Measurements from ENCODE around the gene ZNF784. TPM values are rescaled to one million over a fixed set of nuclear protein-coding genes. Genes with fewer than 3 reads are reported as not detected.

Gene ZNF784
- total and polyA plus RNA-seq, 2 of the 4 experiments (the other 2 are of a cell fraction), result 2.5 to 3.7 TPM

- no peak overlapping the region for H2BK15ac ChIP-seq (ENCODE audit: low read depth, low read length)
- H3K9me3 ChIP-seq (ENCODE audit: control insufficient read depth, insufficient read depth, low read length), result no peaks in the 10 kb centered on the region
- no peak overlapping the region for H3K27ac ChIP-seq (ENCODE audit: insufficient read depth, low read length)
- H2AK9ac ChIP-seq (replicated peaks; ENCODE audit: low read depth, low read length, poor library complexity), result no peak overlapping the region
- no peaks in the 10 kb centered on the region for H3K9me1 ChIP-seq (ENCODE audit: insufficient read depth, low read length)
- H3K14ac ChIP-seq (replicated peaks; ENCODE audit: low read depth, low read length), result no peak overlapping the region
- H4K20me1 ChIP-seq (ENCODE audit: insufficient read depth, low read length), result peaks cover 89% of the 10 kb centered on the region
- H3K4ac ChIP-seq (ENCODE audit: low read depth, low read length), result no peak overlapping the region
- no peak overlapping the region for H4K91ac ChIP-seq (ENCODE audit: insufficient read depth, low read depth, low read length)
- no peaks in the 10 kb centered on the region for H3K4me1 ChIP-seq (ENCODE audit: control insufficient read depth, insufficient read depth, low read length)
- intact Hi-C loops (cut with micrococcal nuclease) (no loop called here), dilution Hi-C loops (cut with HindIII; ENCODE audit: low sequenced_read_pairs, unreplicated experiment) (no loop called here), in situ Hi-C loops (cut with MboI; ENCODE audit: low sequenced_read_pairs) (loop anchor here (25.0 kb wide), 2 partner anchors 1205 to 1530 kb away; partner anchors contain the start of genes CDC42EP5, CNOT3 and LENG9)
- peaks cover 31 to 68% of the 10 kb centered on the region in 2 experiments for H3K79me1 ChIP-seq (ENCODE audit: low read depth in 1 of 2, low read length in 2 of 2)
- ATAC-seq (ENCODE audit: low read depth) (no peak), DNase-seq (no peak)
- no peak overlapping the region for H2BK5ac ChIP-seq (ENCODE audit: low read depth, low read length, poor library complexity, severe bottlenecking)
- H4K5ac ChIP-seq (ENCODE audit: low read depth, low read length), result no peak overlapping the region
- H3K27me3 ChIP-seq (ENCODE audit: control insufficient read depth, insufficient read depth, low read length), result no peaks in the 10 kb centered on the region
- no peak overlapping the region for H3K4me2 ChIP-seq (ENCODE audit: low read depth, low read length)
- no peak overlapping the region for H2AK5ac ChIP-seq (ENCODE audit: low read depth, low read length)
- no TSS peak for BruUV-seq (replicated peaks)
- H4K8ac ChIP-seq (ENCODE audit: low read depth in 2 of 2, low read length in 2 of 2), result no peak overlapping the region
- no peak overlapping the region for H3K56ac ChIP-seq (ENCODE audit: extremely low read depth, insufficient read depth, low read length)
- no peak overlapping the region for H2BK120ac ChIP-seq (ENCODE audit: low read depth, low read length)
- H2AFZ ChIP-seq (replicated peaks; ENCODE audit: low read length, poor library complexity), result no peak overlapping the region
- CTCF ChIA-PET, result no interaction called here
- H3K9ac ChIP-seq (ENCODE audit: low read depth, low read length), result no peak overlapping the region
- TF ChIP-seq MAZ (IDR thresholded peaks at IDR 0.05; ENCODE audit: borderline replicate concordance, low read depth, low read length) (no peak), FOS (IDR thresholded peaks at IDR 0.05; ENCODE audit: low read depth, low read length) (no peak), MXI1 (IDR thresholded peaks at IDR 0.05; ENCODE audit: borderline replicate concordance, low read depth, low read length) (no peak), CHD1 (IDR thresholded peaks at IDR 0.05; ENCODE audit: low read depth, low read length) (no peak)
- H3K18ac ChIP-seq (ENCODE audit: low read depth, low read length), result no peak overlapping the region
- no peak overlapping the region for H3K4me3 ChIP-seq (ENCODE audit: insufficient read depth, low read depth, low read length)
- peaks cover 77% of the 10 kb centered on the region for H3K36me3 ChIP-seq (ENCODE audit: control insufficient read depth, insufficient read depth, low read length)
- WGBS, 2 experiments (ENCODE audit: extremely low coverage in 2 of 2, insufficient read length in 1 of 2), result no CpG with 5 or more reads among the region's 4 CpGs
- no peak overlapping the region for H3K23ac ChIP-seq (ENCODE audit: low read depth, low read length)
- POLR2A ChIA-PET (ENCODE audit: unreplicated experiment), result interaction anchor here (0.6 kb wide), 1 partner anchor 69 kb away, joined by 3 read pairs; no protein-coding TSS in a partner anchor
- H2BK20ac ChIP-seq (ENCODE audit: low read depth, low read length), result no peak overlapping the region
Measured at GRCh38 chr19:55667006-55667381, 42.6 kb upstream of the ZNF784 start.

Measured in IMR-90 (cell line).